IMR-90 (cell line): ENCODE results near the gene ZNF644. TPM values are rescaled to one million over a fixed set of nuclear protein-coding genes. Genes with fewer than 3 reads are reported as not detected.
A peak's percentile ranks its signal among the peaks of the same experiment; 100 is the strongest.

Experiments used
- ATAC-seq: fragments of 200-7000 bp; cut with Tn5 transposase; 2 replicates; pipeline ENCODE4 v1.9.1; 2020; ENCODE audit warnings: low read depth, mild to moderate bottlenecking, moderate library complexity
- BruUV-seq: library from RNA; stranded (reverse); fragments of 400-500 nt; replicated peaks from 2 replicates; lab custom pipeline; 2021; lab: Mats Ljungman, UMichigan
- CTCF ChIA-PET: fragments of 300-600 bp; formaldehyde crosslinking; extraction: SDS; loops from one replicate; lab custom pipeline; 2021; ENCODE audit warnings: antibody characterized with exemption; lab: Yijun Ruan, JAX
- POLR2A ChIA-PET: fragments of 300-600 bp; sonication (Branson Sonifier 250); formaldehyde crosslinking; loops from one replicate; lab custom pipeline; 2022; ENCODE audit warnings: antibody characterized with exemption; ENCODE audit not compliant: unreplicated experiment; lab: Charles Lee
- DNase-seq: peaks from one replicate; pipeline ENCODE4 v3.0.0; 2013
- H2AFZ ChIP-seq: replicated peaks from 2 replicates; pipeline ENCODE3; 2013; ENCODE audit warnings: low read length, mild to moderate bottlenecking; ENCODE audit not compliant: poor library complexity
- H2AK5ac ChIP-seq: 2 replicates; pipeline ENCODE4 v1.6.1; 2013; ENCODE audit warnings: low read depth, low read length, inconsistent platforms
- H2AK9ac ChIP-seq: replicated peaks from 2 replicates; pipeline ENCODE3; 2013; ENCODE audit warnings: mild to moderate bottlenecking, low read depth, low read length, moderate library complexity; ENCODE audit not compliant: poor library complexity
- H2BK120ac ChIP-seq: 2 replicates; pipeline ENCODE4 v1.6.1; 2013; ENCODE audit warnings: low read depth, low read length, inconsistent platforms
- H2BK15ac ChIP-seq: 3 replicates; pipeline ENCODE4 v1.6.1; 2013; ENCODE audit warnings: low read depth, low read length, inconsistent platforms
- H2BK20ac ChIP-seq: 2 replicates; pipeline ENCODE4 v1.6.1; 2013; ENCODE audit warnings: low read depth, mild to moderate bottlenecking, inconsistent platforms, low read length, moderate library complexity
- H2BK5ac ChIP-seq: 2 replicates; pipeline ENCODE4 v1.6.1; 2013; ENCODE audit warnings: mild to moderate bottlenecking, low read depth, low read length, inconsistent platforms; ENCODE audit not compliant: poor library complexity, severe bottlenecking
- H3K14ac ChIP-seq: replicated peaks from 2 replicates; pipeline ENCODE4 v1.6.1; 2013; ENCODE audit warnings: low read depth, low read length, inconsistent platforms
- H3K18ac ChIP-seq: 2 replicates; pipeline ENCODE4 v1.6.1; 2013; ENCODE audit warnings: low read depth, low read length, control low read depth
- H3K23ac ChIP-seq: 2 replicates; pipeline ENCODE4 v1.6.1; 2013; ENCODE audit warnings: low read depth, low read length, inconsistent platforms
- H3K27ac ChIP-seq: 2 replicates; pipeline ENCODE4 v1.5.1; 2013; ENCODE audit warnings: mild to moderate bottlenecking, control low read depth, low read length; ENCODE audit not compliant: insufficient read depth
- H3K27me3 ChIP-seq: 2 replicates; pipeline ENCODE4 v1.6.1; 2013; ENCODE audit warnings: low read length; ENCODE audit not compliant: control insufficient read depth, insufficient read depth
- H3K36me3 ChIP-seq: 2 replicates; pipeline ENCODE4 v1.6.1; 2013; ENCODE audit warnings: low read length, mixed read lengths; ENCODE audit not compliant: control insufficient read depth, insufficient read depth
- H3K4ac ChIP-seq: 2 replicates; pipeline ENCODE4 v1.6.1; 2013; ENCODE audit warnings: low read depth, low read length, inconsistent platforms
- H3K4me1 ChIP-seq: 2 replicates; pipeline ENCODE4 v1.6.1; 2013; ENCODE audit warnings: low read length, mixed read lengths; ENCODE audit not compliant: control insufficient read depth, insufficient read depth
- H3K4me2 ChIP-seq: 2 replicates; pipeline ENCODE4 v1.6.1; 2013; ENCODE audit warnings: low read depth, mild to moderate bottlenecking, control low read depth, low read length, moderate library complexity
- H3K4me3 ChIP-seq: 2 replicates; pipeline ENCODE4 v1.5.1; 2013; ENCODE audit warnings: low read depth, mild to moderate bottlenecking, control low read depth, low read length, moderate library complexity; ENCODE audit not compliant: insufficient read depth
- H3K56ac ChIP-seq: 2 replicates; pipeline ENCODE4 v1.6.1; 2013; ENCODE audit warnings: low read length, inconsistent platforms; ENCODE audit not compliant: insufficient read depth; ENCODE audit errors: extremely low read depth
- H3K79me1 ChIP-seq, 2 experiments: 2 replicates each; pipeline ENCODE4 v1.6.1; 2013; ENCODE audit warnings: low read length in 2 of 2, inconsistent platforms in 1 of 2, low read depth in 1 of 2
- H3K9ac ChIP-seq: 2 replicates; pipeline ENCODE4 v1.6.1; 2013; ENCODE audit warnings: low read depth, low read length, control low read depth
- H3K9me1 ChIP-seq: 2 replicates; pipeline ENCODE4 v1.6.1; 2013; ENCODE audit warnings: low read length, inconsistent platforms; ENCODE audit not compliant: insufficient read depth
- H3K9me3 ChIP-seq: 2 replicates; pipeline ENCODE4 v1.6.1; 2013; ENCODE audit warnings: low read length; ENCODE audit not compliant: control insufficient read depth, insufficient read depth
- H4K20me1 ChIP-seq: 2 replicates; pipeline ENCODE4 v1.6.1; 2013; ENCODE audit warnings: low read length, inconsistent platforms; ENCODE audit not compliant: insufficient read depth
- H4K5ac ChIP-seq: 2 replicates; pipeline ENCODE4 v1.6.1; 2013; ENCODE audit warnings: mild to moderate bottlenecking, low read depth, low read length, control low read depth
- H4K8ac ChIP-seq, 2 experiments: 2 replicates each; pipeline ENCODE4 v1.6.1; 2013; ENCODE audit warnings: low read depth in 2 of 2, low read length in 2 of 2, control low read depth in 1 of 2, inconsistent platforms in 1 of 2
- H4K91ac ChIP-seq: 2 replicates; pipeline ENCODE4 v1.6.1; 2013; ENCODE audit warnings: low read depth, low read length, inconsistent platforms; ENCODE audit not compliant: insufficient read depth
- CEBPB ChIP-seq: IDR thresholded peaks from 2 replicates; pipeline ENCODE4 v1.6.1; 2012; ENCODE audit warnings: low read depth, low read length, improper control_type of control experiment
- MAFK ChIP-seq: IDR thresholded peaks from 2 replicates; pipeline ENCODE4 v1.6.1; 2012; ENCODE audit warnings: low read depth, low read length, improper control_type of control experiment
- WGBS, 2 experiments: methylation state at CpG; one replicate each; pipeline versions ENCODE4 v1.1.5 to v1.1.7; 2013; ENCODE audit warnings: missing lambda C conversion rate in 2 of 2; ENCODE audit not compliant: insufficient read length in 1 of 2; ENCODE audit errors: extremely low coverage in 2 of 2; 5-methylcytosine and 5-hydroxymethylcytosine counted together
- dilution Hi-C: fragments of 300-500 bp; cut with HindIII; formaldehyde crosslinking; loops from one replicate; pipeline ENCODE4 v1.14.3; 2018; ENCODE audit warnings: low sequenced_read_pairs; ENCODE audit not compliant: unreplicated experiment
- in situ Hi-C: fragments of 300-500 bp; cut with MboI; formaldehyde crosslinking; loops from 3 replicates; pipeline ENCODE4 v1.14.3; 2019; ENCODE audit warnings: low sequenced_read_pairs, inconsistent platforms, mixed read lengths
- intact Hi-C: fragments of 100-400 bp; cut with micrococcal nuclease; formaldehyde crosslinking; loops from 2 replicates; pipeline ENCODE4 v1.10.0; 2022
- polyA plus RNA-seq, 3 experiments: library from polyadenylated mRNA; depleted of rRNA; stranded (reverse); fragments of >200 nt; gene quantifications; 2 replicates each; pipeline ENCODE4 v1.2.3, GENCODE V29; 2012; ENCODE audit warnings: low replicate concordance in 1 of 3
- total RNA-seq: library from RNA; depleted of rRNA; stranded (reverse); fragments of >200 nt; gene quantifications from 2 replicates; pipeline ENCODE4 v1.2.3, GENCODE V29; 2012

Gene ZNF644
- total and polyA plus RNA-seq, 2 of the 4 experiments (the other 2 are of a cell fraction): 9.0 to 45.3 TPM

GRCh38 chr1:91036894-91037829 lies 15.3 kb upstream of the ZNF644 start:
- intact Hi-C loops (no loop called here), in situ Hi-C loops (no loop called here), dilution Hi-C loops (no loop called here)
- Histone ChIP-seq H3K9me3 (no peaks in the 10 kb centered on the region), H2BK120ac (no peak overlapping the region), H3K4ac (no peak overlapping the region), H3K36me3 (no peaks in the 10 kb centered on the region), H3K27me3 (no peaks in the 10 kb centered on the region; the same call in 1 of the 2 replicates), H2BK15ac (no peak overlapping the region), H2BK20ac (no peak overlapping the region), H3K56ac (no peak overlapping the region), H3K4me1 (no peaks in the 10 kb centered on the region), H3K4me3 (no peak overlapping the region), H2AK5ac (no peak overlapping the region), H3K79me1 (no peaks in the 10 kb centered on the region), H2BK5ac (no peak overlapping the region), H2AFZ (no peak overlapping the region), H3K18ac (no peak overlapping the region), H2AK9ac (no peak overlapping the region), H3K23ac (no peak overlapping the region), H4K91ac (no peak overlapping the region), H4K5ac (no peak overlapping the region), H3K14ac (no peak overlapping the region), H3K9me1 (no peaks in the 10 kb centered on the region), H3K4me2 (no peak overlapping the region), H4K20me1 (no peaks in the 10 kb centered on the region), H3K27ac (no peak overlapping the region), H3K9ac (no peak overlapping the region), H4K8ac (no peak overlapping the region)
- TF ChIP-seq CEBPB (no peak), MAFK (peak; percentile 64)
- CTCF ChIA-PET: no interaction called here
- ATAC-seq (no peak), DNase-seq (no peak)
- BruUV-seq: no TSS peak
- POLR2A ChIA-PET: no interaction called here
- no CpG with 5 or more reads among the region's 4 CpGs for WGBS, 2 experiments
